Hematopoietic multipotent progenitor cell treated with erythropoietin and hydrocortisone succinate and interleukin-3 and kit ligand, for 4 days (in vitro differentiated cells): ENCODE results near the gene ISM1.

Experiments used
- DNase-seq: peaks from one replicate; pipeline ENCODE4 v3.0.0-alpha.2; 2015

The ISM1 gene

DNA sequence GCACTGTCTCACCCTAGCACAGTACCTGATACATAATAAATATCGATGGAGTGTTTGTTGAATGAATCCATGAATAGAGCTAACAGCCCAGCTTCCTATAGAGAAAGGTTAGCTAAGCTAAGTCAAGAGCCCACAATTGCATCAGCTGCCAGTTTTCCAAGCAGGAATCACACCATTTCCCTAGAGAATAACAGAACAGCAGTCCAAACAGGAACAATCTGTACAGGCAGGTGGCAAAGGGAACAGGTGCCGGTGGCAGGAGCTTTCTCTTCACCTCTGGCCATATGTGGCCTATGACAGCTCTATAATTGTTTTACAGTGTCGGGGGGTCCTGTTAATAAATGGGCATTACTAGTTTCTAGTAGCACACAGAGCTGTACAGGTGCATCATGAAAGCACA is 38.8 kb downstream of the ISM1 start:
- no peak for DNase-seq

DNA sequence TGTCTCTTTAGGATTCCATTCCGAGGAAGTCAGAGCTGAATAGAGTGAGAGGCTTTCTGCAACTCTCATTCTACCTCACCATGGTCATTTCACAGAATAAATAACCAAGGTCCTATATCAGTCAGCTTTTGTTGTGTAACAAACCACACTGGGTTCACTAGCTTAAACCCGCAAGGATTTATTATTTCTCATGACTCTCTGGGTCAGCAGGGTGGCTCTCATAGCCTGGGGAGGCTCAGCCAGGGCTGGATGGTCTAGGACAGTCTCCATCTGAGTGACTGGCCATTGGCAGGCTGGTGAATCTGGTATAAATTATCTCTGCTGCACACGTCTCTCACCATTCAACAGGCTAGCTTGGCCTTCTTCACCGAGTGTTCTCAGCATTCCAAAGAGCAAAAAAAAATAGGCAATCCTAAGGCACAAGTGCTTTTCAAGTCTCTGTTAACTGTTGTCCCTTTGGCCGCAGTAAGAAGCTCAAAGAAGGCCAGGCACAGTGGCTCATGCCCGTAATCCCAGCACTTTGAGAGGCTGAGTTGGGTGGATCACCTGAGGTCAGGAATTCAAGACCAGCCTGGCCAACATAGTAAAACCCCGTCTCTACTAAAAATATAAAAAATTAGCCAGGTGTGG is 39.7 kb downstream of the ISM1 start:
- no peak for DNase-seq

DNA sequence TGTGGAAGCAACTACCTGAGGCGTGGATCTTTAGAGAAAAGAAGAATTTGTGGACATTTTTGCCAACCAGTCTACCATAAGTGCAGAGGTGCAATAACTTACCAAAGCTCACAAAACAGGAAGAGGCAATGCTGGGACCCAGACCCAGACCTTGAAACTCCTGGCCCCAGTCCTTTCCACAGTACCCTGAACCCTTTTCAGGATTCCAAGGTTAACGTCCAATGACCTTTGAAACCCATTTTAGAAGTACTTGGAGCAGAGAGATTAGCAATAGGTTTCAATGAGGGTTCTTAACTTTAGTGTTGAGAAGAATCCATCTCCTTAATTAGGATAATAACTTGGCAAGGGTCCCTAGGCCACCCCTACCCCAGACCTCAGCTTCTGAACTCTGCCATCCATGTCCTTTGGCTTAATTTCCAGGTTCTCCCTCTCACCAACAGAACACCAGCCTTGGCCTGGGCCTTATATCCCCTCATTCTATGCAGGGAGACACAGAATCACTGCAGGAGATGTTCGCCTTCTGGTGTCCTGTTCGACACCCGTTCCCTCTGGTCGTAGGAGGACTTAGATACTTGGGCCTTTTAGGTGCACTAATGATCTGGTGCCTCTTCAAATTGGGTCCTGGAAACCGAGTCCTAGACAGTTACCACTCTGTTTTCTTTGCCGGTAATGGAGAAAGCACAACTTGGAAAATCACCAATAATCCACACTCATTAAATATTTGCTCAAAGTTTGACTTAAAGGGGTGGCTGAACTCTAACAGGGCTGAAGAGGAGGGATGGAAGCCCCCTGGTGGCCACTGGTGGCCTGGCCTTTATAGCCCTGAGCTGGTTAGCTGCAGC is 40.6 kb downstream of the ISM1 start:
- DNase-seq, result peak; percentile 83

DNA sequence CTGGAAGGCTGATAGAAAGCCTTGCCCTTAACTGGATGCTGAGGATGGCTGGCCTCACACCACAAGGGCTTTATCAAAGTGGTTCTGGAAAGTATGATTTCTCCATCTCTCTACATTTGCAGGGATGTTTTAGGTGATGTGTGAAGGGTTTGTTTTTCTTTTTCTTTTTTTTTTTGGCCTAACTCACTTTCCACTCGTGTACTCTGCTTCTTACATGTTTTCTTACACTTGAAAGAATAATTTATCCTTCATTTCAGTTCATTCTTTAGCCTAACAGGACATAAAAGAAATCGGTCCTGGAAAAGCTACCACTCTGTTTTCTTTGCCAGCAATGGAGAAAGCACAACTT is 41.2 kb downstream of the ISM1 start:
- DNase-seq, result no peak

DNA sequence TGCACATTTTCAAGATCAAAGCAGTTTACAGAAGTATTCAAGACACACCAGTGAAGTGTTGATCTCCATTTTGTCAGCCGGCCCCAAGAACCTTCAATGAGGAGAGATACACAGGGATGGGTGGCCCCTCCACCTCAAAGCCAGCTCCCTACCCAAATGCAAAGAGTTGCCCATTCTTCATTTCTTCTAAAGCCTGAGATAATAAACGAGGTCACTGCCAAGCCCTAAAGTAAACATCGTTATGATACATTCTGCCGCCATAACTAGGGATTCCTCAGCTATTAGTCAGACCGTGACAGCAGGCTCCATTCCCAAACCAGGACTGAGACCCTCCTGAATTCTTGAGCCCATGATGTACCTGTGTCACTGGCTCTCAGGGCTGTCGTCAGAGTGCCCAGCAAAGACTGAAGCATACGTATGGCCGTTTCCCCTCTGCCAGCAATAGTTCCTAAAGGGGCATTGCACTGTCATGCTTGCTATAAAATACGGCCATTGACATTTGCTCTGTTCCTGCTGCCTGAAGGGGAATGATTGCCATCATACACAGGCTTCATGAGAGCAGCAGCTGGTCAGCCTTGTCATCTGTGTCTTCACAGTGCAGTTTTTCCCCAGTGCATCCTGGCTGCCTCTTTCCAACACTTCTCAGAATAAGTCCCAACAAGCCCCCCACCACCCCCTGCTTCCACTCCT is 41.7 kb downstream of the ISM1 start:
- DNase-seq, result no peak

DNA sequence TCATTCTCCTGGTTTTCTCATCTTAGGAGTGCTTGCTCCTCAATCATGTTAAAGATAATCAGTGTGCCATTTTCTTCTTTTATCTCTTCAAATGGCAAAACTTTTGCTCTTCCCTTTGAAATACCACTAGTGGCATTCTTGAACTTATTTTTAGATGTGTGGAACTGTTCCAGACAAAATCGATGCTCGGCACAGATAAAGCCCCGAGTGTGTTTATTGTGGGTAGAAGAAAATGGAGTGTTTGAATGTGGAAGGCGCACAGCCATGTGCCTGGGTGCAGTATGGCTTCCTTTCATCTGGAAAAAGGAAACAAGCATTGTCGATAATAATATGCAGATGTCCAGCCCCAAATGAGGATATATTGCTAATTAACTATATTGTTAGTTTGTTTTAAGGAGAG is 42.4 kb downstream of the ISM1 start:
- DNase-seq, result peak; percentile 15

DNA sequence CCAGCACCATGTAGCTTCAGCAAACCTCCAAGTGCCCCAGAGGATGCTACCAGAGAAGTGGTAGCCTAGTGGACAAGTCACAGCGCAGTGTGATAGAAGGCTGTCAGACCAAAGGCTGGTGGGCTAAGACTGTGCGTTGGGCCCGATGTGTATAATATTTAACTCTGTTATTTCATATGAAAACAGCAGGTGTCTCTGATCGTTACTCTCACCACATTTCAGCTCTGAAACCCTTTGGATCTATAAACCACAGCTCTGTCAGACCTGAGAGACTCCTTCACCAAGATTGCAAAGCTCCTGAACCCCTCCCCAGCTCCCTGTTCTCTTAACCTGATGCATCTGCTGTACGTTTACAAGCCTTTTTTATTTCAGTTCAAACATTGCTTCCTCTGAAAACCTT is 43.8 kb downstream of the ISM1 start:
- DNase-seq, result no peak

DNA sequence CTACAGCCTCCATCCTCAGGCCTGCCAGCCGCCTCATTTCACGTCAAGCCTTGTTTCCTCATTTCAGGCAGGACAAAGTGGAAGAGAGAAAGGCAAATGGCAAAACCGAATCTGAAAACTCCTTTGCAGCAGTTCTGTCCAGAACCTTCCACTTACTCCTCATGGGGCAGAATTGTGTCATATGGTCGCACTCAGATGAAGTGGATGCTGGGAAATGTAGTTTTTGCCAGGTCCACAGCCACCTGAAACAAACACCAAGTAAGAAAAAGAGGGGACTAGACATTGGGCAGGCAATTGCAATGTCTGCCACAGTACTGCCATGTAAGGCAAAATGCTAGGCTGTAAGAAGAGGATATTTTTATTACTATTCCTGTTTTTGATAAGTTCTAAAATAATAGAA is 44.9 kb downstream of the ISM1 start:
- DNase-seq, result no peak

DNA sequence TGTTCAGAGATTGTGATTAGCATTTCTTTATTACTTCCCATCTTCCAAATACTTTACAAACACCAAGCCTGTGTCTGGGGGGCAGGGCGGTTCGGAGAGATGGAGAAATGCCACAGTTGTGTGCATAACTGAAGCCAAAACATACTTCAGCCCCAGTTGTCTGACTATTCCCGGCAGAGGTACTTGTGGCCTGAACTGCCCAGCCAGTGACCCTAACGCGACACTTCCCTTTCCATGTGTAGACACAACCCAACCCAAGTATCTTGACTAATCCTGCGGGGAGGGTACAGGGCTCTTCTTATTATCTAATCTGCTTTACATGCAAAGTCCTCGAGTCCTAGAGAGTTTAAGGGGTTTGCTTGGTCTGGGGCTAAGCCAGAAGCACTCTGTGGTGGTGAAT is 46.2 kb downstream of the ISM1 start:
- no peak for DNase-seq

DNA sequence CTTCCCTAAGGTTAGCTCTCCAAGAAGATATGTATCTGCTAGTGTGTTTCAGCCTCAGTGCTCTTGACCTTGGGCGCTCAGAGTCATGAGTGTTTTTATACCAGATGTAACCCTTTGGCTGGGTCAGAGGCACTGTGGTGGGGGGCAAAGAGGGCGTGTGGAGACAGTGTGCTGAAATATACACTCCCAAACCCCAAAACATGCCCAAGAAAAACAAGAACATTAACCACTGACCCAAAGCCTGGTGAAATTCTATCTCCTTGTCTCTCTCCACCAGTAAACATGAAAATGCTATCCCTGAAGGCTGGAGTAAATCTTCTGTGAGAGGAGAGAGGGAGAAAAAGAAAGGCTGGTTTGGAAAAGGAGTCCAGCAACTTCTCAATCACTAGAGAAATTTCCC is 47.9 kb downstream of the ISM1 start:
- no peak for DNase-seq

DNA sequence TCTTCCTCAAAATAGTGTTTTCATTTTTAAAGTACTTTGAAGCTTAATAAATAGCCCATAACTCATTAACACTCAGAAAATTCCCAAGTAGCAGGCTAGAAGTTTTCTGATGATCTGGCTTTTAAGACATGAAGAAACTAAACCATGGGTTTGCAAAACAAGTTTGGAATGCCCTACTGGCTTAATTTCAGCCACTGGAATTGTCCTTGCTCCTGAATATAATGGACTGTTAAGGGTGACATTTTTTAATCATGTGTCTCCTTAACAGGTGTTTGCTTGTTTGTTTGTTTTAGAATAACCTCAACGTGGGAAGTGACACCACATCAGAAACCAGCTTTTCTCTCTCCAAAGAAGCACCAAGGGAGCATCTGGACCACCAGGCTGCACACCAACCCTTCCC is 49.1 kb downstream of the ISM1 start:
- no peak for DNase-seq

DNA sequence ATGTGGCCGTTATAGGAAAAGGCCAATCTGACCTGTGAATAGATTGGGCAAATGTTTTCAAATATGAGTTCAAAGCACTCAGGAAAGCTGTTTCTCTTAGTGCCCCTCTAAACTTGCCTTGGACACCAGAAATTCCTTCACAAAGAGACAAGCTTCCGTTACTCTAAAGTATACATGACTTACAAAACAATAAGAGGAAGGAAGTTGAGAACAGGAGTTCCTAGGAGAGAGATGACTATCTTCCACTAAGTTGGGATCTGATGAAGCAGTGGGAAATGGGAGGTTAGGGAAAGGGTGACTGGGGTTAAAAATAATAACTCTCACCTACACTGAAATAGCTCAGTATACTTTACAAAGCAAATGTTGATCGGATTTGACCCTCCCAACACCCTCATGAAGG is 50.0 kb downstream of the ISM1 start:
- no peak for DNase-seq

DNA sequence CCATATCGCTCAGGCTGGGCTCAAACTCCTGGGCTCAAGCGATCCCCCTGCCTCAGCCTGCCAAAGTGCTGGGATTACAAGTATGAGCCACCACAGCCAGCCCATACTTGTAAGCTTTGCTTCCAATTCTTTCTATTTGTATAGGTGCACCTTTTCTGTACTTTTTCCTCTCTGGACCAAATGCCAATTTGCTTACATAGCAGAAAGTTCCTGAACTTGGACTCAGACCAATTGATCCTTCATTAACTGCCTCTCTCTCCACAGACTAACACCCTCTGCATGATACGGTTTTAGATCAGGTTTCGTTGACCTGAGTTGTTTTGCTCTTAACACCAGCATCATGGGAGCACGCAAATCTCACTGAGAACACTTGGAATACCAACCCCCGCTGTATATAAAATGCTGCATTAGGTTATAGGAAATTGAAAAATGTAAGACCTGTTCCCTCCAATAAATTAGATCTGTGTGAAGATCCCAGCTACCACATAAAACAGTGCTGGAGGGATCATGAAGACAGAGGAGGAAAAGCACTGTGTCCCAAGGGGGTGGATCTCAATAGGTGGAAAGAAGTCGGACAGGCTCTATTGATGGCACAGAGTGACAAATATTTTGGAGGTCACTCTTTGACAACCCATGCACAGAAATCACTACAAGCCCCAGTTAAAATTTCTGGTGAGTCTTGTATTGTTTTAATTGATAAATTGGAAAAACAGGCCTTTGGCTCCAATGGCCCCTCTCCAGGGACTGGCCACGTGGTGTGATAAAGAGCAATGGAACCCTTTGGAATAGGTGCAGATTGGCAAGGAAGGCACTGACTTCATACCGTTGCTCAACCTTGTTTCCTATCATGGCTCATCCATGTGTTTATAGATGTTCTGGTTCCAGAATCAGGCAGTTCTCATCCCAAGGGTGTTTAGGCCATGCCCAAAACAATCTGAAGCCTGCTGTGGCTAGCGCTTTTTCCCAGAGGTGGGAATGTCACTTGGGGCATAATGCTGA is 51.2 kb downstream of the ISM1 start:
- no peak for DNase-seq

DNA sequence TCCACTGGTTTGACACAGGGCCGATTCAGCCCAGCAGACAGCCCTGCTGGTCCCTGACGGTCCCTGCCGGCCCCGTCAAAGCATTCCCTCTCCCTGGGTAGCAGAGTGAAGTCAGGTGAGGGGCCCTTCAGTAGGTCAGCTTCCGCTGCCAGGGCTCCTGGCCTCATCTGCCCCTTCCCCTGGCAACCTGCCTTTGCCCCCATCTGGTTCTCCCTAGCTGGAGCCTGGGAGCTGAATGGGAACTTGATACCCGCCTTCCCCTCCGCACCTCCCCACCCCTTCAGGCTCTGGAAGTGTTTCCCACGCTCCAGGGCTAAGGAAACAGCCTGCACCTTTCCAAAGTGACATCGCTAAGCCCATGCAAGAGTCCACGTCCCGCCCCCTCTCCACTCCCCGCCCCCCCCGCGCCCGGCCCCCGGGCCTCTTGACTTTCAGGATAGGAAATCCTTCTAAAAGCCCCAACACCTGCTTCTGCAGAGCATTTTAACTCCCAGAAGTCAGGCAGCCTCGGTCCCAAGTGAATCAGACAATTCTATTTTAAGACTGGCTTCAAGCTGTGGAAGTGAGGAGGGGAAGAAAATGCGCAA is 53.3 kb downstream of the ISM1 start:
- no peak for DNase-seq

DNA sequence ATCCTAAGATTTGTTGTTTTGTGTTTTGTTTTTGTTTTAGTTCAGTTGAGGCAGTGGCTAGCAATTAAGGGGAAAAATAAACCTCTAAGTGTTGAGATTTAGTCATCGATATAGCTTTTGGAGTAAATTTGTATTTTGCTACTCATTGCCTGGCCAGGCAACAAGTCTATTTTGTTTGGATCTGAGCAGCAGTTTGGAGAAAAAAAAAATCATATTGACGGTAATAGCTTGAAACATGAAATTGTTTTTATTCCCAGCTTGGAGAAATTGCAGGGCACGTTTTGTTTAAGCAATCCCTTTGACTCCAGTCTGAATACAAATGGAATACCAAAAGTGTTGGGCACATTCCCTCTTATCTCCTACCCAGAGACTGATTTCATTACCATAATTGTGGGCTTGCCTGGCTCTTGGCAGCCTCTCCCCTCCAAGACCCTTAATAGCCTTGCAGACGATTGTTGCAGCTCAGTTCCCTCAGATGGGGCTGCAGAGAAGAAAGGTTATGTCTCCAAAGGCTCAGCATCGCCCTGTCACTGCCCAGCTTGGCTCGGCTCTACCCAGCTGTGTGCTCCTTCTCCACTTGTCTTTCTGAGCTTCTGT is 56.0 kb downstream of the ISM1 start:
- DNase-seq, result no peak

DNA sequence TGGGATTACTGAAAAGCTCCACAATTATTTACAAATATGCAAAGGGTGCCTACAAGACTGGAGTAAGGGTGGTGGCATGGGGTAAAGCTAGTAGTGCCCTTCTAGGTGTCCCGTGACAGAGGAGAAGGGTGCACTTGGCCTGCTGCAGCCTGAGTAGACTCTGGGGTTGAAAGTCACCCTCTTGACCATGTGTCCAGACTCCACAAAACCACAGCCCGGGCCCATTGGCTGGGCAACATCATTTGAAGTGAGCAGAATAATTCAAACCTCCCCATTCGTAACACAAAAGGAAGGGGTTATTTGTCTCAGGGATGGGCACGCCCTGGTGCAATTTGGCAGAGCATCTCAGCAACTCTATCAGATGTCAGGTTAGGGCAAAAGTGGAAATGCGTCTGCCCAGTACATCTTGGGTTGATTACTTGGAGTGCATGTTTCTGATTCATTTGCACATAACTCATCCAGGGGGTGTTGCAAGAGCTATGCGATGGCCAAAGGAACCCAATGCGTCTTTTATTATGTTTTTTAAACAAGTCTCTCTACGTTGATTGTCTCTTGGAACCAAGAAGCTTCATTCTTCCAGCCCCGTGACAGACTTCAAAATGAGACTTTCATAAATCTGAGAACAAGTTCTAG is 56.7 kb downstream of the ISM1 start:
- DNase-seq, result no peak

DNA sequence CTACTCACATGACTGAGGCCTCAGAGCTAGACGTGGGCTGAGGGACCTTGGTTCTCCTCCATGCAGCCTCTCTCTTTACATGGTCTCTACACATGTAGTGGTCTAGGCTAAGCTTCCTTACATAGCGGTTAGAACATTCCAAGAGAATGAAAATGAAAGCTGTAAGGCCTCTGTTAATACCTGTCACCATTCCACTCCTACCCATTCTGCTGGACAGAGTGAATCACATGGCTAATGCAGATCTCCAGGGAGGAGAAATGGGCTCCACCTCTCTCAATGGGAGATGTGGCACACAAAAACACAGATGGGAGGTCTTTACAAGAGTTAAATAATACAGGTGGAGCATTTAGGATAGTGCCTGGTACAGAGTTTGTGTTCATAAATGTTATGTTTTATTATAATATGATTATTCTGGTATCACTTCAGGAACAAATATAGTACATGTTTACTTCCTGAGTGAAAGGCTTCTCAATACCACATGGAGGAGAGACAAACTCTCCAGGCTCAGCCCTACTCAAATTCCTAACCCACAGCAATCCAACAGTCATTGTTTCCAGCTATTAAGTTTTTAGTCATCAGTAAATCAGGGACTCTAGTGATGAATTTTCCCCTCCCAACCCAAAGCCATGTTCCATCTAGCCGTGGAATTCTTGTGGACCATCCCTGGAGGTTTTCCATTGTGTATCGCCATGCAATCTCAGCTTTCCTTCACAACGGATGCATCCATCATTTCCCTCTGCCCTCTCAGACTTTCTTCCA is 57.9 kb downstream of the ISM1 start:
- no peak for DNase-seq

DNA sequence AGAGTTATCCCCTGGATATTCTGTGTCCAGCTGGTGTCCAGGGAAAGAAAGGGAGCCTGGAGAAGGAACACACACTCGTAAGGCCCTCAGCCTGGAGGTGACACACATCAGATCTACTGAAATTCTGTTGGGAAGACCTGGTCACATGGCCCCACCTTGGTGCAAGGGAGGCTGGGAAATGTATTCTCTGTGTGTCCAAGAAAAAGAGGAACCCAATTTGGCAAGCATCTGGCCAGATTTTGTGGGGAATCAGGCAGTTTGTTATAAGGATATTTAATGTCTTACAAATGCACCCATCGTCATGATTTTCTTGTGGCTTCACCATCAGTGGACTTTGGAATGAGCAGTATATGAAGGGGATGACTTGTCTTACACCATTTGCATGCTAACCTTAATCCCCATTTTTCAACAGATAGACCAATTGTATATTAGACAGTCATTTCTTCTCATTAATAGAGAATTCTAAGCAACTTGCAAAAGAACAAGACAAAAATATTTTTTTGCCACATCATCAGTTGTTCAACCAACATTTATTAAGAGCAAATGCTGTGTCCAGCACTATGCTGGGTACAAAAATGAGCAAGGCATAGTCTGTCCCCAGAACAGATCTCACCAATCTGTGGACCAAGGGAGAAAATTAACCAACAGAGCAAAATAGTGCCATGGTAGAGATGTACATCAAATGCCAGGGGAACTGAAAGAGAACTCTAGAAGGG is 59.7 kb downstream of the ISM1 start:
- DNase-seq, result no peak

DNA sequence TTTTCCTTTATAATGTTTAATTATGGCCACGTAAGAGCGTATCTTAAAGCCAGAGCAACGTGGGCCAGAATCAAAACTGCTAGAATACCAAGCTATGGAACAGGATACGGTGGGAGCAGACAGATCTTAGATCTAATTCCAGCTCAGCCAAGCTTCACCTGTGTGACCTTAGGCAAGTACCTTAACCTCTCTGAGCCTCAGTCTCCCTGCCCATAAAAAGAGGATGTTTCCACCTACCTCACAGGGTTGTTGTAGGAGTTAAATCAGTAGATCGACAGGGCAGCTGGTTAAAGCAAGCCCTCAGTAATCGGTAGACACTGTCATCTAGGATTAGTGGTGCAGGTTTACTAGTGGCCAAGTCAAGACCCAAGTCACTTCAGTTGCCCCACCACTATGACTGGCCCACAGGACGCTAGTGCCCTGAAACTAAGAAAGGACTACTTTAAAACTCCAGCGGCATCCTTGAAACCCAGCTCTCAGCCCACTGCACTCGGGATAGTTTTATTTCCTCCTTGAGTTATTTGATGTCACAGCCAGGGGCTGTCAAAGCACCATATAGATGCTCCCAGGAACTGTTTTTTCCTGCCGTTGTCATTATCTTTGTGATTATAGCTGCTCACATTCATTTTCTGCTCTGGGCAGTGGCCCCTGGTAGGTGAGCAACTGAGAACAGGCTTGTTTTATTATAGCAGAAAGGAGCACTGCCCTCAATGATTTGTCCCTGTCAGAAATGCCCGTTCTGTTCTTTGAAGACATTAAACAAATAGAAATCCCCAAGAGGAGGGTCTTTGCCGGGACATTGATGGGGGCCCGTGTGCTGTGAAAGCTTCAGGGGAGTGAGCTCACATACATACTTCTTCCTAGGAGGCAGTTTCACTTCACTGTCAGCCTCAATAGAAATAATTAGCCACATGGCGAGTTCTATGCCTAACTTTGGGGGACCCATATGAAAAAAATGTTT is 63.1 kb downstream of the ISM1 start:
- DNase-seq, result no peak
